BJ (cell line): ENCODE data around the gene KRTAP22-1. TPM values are rescaled to one million over a fixed set of nuclear protein-coding genes. Genes with fewer than 3 reads are reported as not detected.

Source experiments
- CTCF ChIA-PET: fragments of 350-600 bp; formaldehyde crosslinking; extraction: SDS; loops from one replicate; lab custom pipeline; 2021; ENCODE audit warnings: antibody characterized with exemption, inconsistent platforms; lab: Yijun Ruan, JAX
- POLR2A ChIA-PET: fragments of 300-600 bp; sonication (Branson Sonifier 250); formaldehyde crosslinking; extraction: SDS; loops from one replicate; lab custom pipeline; 2021; ENCODE audit warnings: antibody characterized with exemption; lab: Charles Lee
- DNase-seq: peaks from one replicate; pipeline ENCODE4 v3.0.0-alpha.2; 2011; ENCODE audit warnings: low read depth
- H3K27me3 ChIP-seq: 2 replicates; pipeline ENCODE4 v1.6.0; 2011; ENCODE audit warnings: low read length; ENCODE audit not compliant: control insufficient read depth, insufficient read depth
- H3K36me3 ChIP-seq: 2 replicates; pipeline ENCODE4 v1.5.1; 2011; ENCODE audit warnings: low read length; ENCODE audit not compliant: control insufficient read depth, insufficient read depth
- H3K4me3 ChIP-seq: 2 replicates; pipeline ENCODE4 v1.5.1; 2011; ENCODE audit warnings: low read depth, mild to moderate bottlenecking, control low read depth, low read length
- polyA plus RNA-seq: library from polyadenylated mRNA; depleted of rRNA; stranded (reverse); fragments of >200 nt; gene quantifications from 2 replicates; pipeline ENCODE4 v1.2.3, GENCODE V29; 2011
- TF ChIP-seq, protein P1 (sequence below): IDR thresholded peaks from 2 replicates; pipeline ENCODE4 v1.5.1; 2011; ENCODE audit warnings: low read depth, mild to moderate bottlenecking, control low read depth, inconsistent platforms, low read length, moderate library complexity; ENCODE audit not compliant: insufficient read depth

The KRTAP22-1 gene
- polyA plus RNA-seq, 1 experiment = not detected

DNA sequence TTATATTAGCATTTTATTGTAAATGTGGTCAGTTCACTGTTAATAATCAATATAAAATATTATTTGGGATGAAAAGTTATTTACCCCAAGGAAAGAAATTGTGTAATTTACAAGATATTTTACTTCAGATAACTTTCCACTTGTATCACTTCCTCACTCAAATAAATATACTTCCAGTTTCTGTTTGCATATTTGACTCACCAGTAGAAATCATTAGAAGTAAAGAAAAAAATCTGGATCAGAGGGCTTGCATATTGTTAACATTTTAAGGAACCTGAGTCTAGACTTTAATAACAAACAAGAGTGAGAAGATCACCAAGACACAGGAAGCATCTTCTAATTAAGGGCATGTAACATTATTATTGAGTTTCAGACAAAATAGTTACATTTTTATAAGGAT, 19.2 kb downstream of the KRTAP22-1 start:
- CTCF ChIA-PET = no interaction called here
- Histone ChIP-seq H3K27me3 (no peaks in the 10 kb centered on the region), H3K4me3 (no peak overlapping the region), H3K36me3 (no peaks in the 10 kb centered on the region)
- TF ChIP-seq, protein P1, sequence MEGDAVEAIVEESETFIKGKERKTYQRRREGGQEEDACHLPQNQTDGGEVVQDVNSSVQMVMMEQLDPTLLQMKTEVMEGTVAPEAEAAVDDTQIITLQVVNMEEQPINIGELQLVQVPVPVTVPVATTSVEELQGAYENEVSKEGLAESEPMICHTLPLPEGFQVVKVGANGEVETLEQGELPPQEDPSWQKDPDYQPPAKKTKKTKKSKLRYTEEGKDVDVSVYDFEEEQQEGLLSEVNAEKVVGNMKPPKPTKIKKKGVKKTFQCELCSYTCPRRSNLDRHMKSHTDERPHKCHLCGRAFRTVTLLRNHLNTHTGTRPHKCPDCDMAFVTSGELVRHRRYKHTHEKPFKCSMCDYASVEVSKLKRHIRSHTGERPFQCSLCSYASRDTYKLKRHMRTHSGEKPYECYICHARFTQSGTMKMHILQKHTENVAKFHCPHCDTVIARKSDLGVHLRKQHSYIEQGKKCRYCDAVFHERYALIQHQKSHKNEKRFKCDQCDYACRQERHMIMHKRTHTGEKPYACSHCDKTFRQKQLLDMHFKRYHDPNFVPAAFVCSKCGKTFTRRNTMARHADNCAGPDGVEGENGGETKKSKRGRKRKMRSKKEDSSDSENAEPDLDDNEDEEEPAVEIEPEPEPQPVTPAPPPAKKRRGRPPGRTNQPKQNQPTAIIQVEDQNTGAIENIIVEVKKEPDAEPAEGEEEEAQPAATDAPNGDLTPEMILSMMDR = no peak
- DNase-seq = no peak
- POLR2A ChIA-PET = no interaction called here

DNA sequence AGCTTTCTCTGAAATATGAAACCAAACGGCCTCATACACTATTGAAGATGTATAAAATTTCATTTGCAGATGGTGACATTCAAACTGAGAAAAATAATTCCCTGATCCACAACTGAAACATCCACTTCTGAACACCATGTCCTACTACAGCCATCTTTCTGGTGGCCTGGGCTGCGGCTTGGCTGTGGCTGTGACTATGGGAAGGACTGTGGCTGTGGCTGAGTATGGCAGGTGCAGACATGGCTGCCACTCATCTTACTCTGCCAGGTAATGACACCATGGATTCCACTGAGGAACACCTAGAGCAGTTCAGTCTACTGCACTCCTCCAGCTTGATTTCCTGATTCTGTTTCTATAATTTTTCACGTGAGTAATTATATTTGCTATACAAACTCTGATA, 19.6 kb downstream of the KRTAP22-1 start, which contains the start of gene KRTAP20-4:
Gene KRTAP20-4 (plus strand): TSS at position 106 of the 400 bp plus-strand sequence.
- TF ChIP-seq, protein P1 = no peak
- POLR2A ChIA-PET = no interaction called here
- Histone ChIP-seq H3K4me3 (no peak within 1 kb of the TSS), H3K27me3 (no peaks in the 10 kb centered on the region), H3K36me3 (no peaks in the 10 kb centered on the region)
- CTCF ChIA-PET = no interaction called here
- DNase-seq = no peak

DNA sequence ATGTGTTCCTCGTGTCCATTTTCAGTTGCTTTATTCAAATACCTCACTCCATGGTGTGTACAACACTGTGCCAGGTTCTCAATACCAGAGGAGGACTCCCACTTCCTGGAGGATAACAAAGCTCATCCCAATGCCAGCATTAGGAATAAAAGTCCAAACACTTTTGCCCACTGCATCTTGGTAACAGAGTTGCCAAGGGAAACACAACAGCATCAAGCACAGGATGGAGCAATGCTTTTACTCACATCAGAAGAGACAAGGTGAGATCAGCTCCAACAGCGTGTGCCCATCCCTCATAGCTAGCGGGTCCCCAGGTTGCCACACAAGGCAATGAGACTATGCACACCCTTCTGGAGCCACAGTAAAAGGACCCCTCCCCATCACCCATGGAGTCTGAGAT, 22.5 kb downstream of the KRTAP22-1 start:
- TF ChIP-seq, protein P1 = no peak
- H3K27me3 ChIP-seq = no peaks in the 10 kb centered on the region
- CTCF ChIA-PET = no interaction called here
- POLR2A ChIA-PET = no interaction called here
- no peak overlapping the region for H3K4me3 ChIP-seq
- DNase-seq = no peak
- no peaks in the 10 kb centered on the region for H3K36me3 ChIP-seq

DNA sequence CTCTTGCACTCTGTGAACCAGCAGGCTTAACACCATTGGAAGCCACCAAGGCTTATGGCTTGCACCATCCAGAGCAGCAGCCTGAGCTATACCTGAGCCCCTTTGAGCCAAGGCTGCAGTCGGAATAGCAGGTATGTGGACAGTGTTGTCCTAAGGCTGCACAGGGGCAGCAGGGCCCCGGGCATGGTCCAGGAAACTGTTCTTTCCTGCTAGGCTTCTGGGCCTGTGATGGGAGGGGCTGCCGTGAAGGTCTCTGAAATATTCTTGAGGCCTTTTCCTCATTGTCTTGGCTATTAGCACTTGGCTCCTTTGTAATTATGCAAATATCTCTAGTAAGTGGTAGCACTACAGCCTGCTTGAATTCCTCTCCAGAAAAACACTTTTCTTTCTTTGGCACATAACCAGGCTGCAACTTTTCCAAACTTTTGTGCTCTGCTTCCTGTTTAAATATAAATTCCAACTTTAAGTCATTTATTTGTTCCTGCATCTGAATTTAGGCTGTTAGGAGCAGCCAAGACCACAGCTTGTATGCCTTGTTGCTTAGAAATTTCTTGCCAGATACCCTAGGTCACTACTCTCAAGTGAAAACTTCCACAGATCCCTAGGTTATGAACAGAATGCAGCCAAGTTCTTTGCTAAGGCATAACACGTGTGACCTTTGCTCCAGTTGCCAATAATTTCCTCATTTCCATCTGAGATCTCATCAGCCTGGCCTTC, 24.7 kb downstream of the KRTAP22-1 start:
- TF ChIP-seq, protein P1 = no peak
- CTCF ChIA-PET = no interaction called here
- H3K27me3 ChIP-seq = no peaks in the 10 kb centered on the region
- no peaks in the 10 kb centered on the region for H3K36me3 ChIP-seq
- H3K4me3 ChIP-seq = no peak overlapping the region
- POLR2A ChIA-PET = no interaction called here
- no peak for DNase-seq

DNA sequence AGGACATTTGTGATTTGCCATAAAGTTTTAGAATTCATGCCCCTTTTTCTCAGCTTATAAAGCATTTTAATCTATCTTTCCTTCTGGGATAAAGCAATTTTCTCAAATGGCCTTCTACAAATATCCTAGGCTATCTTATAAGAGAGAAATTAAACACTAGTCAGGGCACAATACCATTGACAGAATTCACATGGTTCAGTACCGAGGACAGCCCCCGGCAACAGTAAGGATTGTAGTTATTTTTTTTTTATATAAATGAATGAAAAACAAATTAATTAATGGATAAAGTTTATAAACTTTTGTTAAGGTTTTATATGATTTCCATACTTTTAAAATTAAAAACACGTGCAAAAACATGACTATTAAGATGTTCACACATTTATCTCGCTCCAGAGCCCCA, 27.2 kb downstream of the KRTAP22-1 start:
- POLR2A ChIA-PET = no interaction called here
- TF ChIP-seq, protein P1 = no peak

More for the DNA sequence above, 27.2 kb downstream of the KRTAP22-1 start:
- Histone ChIP-seq H3K27me3 (no peaks in the 10 kb centered on the region), H3K4me3 (no peak overlapping the region), H3K36me3 (no peaks in the 10 kb centered on the region)
- CTCF ChIA-PET = no interaction called here
- no peak for DNase-seq
